Mucosa of rectum (tissue), 2 donors: Measurements from ENCODE around the gene SMARCB1.

Experiments
- H3K27ac ChIP-seq, 2 donors: one replicate each; pipeline ENCODE4 v1.7.0; 2013; ENCODE audit warnings: inconsistent platforms in 2 of 2, low read depth in 2 of 2, low read length in 2 of 2
- H3K27me3 ChIP-seq, 2 donors: one replicate each; pipeline ENCODE4 v1.7.0; 2013; ENCODE audit warnings: low read length in 2 of 2; ENCODE audit not compliant: control insufficient read depth in 2 of 2, insufficient read depth in 2 of 2
- H3K36me3 ChIP-seq, 2 donors: one replicate each; pipeline ENCODE4 v1.7.0; 2013; ENCODE audit warnings: low read length in 2 of 2; ENCODE audit not compliant: control insufficient read depth in 2 of 2, insufficient read depth in 2 of 2
- H3K4me1 ChIP-seq, 2 donors: one replicate each; pipeline ENCODE4 v1.7.0; 2013; ENCODE audit warnings: low read length in 2 of 2, mild to moderate bottlenecking in 1 of 2; ENCODE audit not compliant: control insufficient read depth in 2 of 2, insufficient read depth in 2 of 2
- H3K4me3 ChIP-seq, 2 donors: one replicate each; pipeline ENCODE4 v1.7.0; 2013; ENCODE audit warnings: low read length in 2 of 2
- H3K9ac ChIP-seq, 2 donors: one replicate each; pipeline ENCODE4 v1.7.0; 2013; ENCODE audit warnings: low read length in 2 of 2, low read depth in 1 of 2, mild to moderate bottlenecking in 1 of 2
- H3K9me3 ChIP-seq, 2 donors: one replicate each; pipeline ENCODE4 v1.7.0; 2013; ENCODE audit warnings: low read length in 2 of 2; ENCODE audit not compliant: control insufficient read depth in 2 of 2
- donor health status: healthy.
- donor health status: Normal muscosa, but diverticular disease.

Gene SMARCB1

DNA sequence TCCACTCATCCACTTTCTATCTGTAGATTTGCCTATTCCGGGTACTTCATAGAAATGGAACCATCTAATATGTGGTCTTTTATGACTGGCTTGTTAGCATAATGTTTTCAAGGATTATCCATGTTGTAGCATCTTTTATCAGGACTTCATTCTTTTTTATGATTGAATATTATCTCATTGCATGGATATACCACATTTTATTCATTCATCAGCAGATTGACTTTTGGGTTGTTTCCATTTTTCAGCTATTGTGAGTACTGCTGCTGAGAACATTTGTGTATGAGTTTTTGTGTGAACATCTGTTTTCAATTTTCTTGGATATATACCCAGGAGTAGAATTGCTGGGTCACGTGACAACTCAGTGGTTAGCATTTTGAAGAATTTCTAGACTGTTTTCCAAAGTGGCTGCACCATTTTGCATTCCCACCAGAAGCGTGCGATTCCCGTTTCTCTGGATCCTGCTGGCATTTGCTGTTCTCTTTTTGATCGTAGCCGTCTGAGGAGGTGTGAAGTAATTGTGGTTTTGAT, 43.1 kb downstream of the SMARCB1 start:
- H3K9me3 ChIP-seq = no peaks in the 10 kb centered on the region
- no peak overlapping the region for H3K9ac ChIP-seq
- H3K4me3 ChIP-seq = no peak overlapping the region
- H3K27ac ChIP-seq = no peak overlapping the region
- peaks cover 60 to 73% of the 10 kb centered on the region in 2 donors for H3K36me3 ChIP-seq
- H3K27me3 ChIP-seq = no peaks in the 10 kb centered on the region
- H3K4me1 ChIP-seq = no peaks in the 10 kb centered on the region

DNA sequence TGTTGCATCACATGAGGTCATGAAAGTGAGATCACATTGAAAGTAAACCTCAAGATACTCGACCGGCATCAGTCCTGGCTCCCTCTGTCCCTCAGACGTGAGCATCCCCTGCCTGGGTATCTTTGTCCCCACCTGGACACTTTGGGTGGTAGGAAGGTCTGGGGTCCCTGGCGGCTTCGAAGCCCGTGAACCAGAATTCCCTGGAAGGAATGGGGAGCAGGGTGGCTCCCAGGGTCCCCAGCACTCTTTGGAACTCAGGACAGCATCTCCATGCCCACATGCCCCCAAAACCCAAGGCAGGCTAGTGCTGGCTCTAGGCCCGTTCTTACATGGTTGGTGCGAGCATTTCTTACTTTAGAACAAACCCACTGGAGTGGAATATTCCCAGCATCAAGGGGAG, 44.5 kb downstream of the SMARCB1 start:
- H3K27me3 ChIP-seq = no peaks in the 10 kb centered on the region
- peaks cover 62 to 74% of the 10 kb centered on the region in 2 donors for H3K36me3 ChIP-seq
- no peak overlapping the region for H3K4me3 ChIP-seq
- H3K9ac ChIP-seq = no peak overlapping the region
- H3K4me1 ChIP-seq = no peaks in the 10 kb centered on the region
- no peak overlapping the region for H3K27ac ChIP-seq
- H3K9me3 ChIP-seq = no peaks in the 10 kb centered on the region

DNA sequence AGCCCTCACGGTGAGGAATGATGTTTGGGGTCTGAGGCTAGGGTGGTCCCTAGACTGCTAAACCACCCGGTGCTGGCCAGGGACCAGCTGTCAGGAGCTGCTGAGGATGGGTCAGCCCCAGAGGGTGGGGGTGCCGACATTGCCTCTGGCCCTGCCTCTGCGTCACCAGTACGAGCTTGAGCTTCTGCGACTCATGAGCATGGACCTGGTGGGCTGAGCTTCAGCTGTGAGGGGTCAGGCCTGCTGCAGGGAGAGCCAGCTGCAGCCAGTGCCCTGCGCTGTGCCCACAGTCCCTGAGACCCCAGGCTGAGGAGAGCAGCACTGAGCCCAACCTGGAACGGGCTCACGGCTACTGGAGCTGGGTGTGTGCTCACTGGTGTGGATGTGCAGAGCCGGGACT, 45.0 kb downstream of the SMARCB1 start:
- H3K9me3 ChIP-seq = no peaks in the 10 kb centered on the region
- H3K36me3 ChIP-seq = peaks cover 58 to 72% of the 10 kb centered on the region in 2 donors
- no peak overlapping the region for H3K9ac ChIP-seq
- H3K27ac ChIP-seq = no peak overlapping the region
- no peaks in the 10 kb centered on the region for H3K27me3 ChIP-seq
- no peaks in the 10 kb centered on the region for H3K4me1 ChIP-seq
- H3K4me3 ChIP-seq = no peak overlapping the region

DNA sequence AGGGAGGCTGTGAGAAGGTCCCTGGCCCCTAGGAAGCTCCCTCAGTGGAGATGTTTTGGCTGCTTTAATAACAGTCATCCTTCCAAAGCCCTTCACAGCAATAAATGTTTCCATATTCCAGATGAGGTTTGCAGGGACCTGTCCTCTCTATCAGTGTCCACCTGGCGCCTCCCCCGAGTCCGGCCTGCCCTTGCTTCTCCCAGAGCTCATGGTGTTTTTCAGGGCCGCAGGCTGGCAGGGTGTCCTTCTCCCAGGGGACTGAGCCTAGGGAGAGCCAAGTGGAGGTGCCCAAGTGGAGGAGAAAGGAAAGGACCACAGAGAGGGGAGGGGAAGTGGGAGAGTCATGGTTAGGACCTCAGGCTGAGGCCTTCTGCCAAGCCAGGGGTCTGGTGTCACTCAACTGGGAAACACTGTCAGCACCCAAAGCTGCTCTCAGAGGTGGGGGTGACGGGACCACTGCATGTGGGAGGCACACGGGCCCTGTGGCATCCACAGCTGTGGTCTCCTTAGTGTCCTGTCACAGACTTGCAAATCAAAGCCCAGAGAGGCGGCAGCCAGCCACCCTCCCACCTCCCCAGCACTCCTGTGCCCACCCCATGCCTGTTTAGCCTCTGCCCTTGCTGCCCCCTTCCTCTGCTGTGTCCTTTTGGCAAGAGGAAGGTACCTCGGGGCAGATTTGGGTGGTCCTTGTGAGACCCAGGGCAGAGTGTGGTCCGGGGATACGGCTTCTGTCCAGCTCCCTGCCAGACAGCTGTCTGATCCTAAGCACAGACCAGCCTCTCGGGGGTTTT, 45.7 kb downstream of the SMARCB1 start:
- no peak overlapping the region for H3K4me3 ChIP-seq
- H3K4me1 ChIP-seq = peaks cover 0 to under 1% of the 10 kb centered on the region in 2 donors
- peaks cover 52 to 65% of the 10 kb centered on the region in 2 donors for H3K36me3 ChIP-seq
- no peaks in the 10 kb centered on the region for H3K9me3 ChIP-seq
- H3K9ac ChIP-seq = no peak overlapping the region
- no peaks in the 10 kb centered on the region for H3K27me3 ChIP-seq
- H3K27ac ChIP-seq = no peak overlapping the region

DNA sequence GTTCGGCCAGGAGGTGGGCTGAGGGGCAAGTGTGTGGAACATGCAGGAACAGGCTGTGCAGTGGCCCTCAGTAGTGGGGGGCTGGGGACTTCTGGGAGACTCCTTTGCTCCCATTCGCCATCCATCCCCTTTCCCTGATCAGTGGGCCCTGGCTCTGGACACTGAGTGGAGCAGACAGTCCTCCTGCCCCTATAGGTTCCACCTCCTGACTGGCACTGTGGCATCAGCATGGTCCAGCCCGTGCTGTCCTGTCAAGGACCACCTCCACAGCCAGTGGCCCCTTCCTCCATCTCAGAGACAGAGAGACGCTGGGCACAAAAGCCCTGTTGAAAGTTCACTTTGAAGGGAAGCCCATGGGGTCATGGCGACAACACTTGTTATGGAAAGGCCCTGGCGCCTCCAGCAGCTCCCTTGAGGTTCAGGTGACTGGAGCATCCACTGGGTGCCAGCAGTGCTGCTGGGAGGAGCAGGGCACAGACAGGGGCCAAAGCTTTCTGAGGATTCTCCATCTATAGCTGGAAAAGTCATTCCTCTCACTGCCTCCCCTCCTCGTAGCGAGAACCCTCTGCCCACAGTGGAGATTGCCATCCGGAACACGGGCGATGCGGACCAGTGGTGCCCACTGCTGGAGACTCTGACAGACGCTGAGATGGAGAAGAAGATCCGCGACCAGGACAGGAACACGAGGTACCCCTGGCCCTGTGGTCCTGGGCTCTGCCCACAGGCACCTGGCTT, 46.4 kb downstream of the SMARCB1 start:
- Histone ChIP-seq H3K27ac (no peak overlapping the region), H3K36me3 (peaks cover 54 to 61% of the 10 kb centered on the region in 2 donors), H3K4me3 (no peak overlapping the region), H3K4me1 (peaks cover 4 to 8% of the 10 kb centered on the region in 2 donors), H3K9ac (no peak overlapping the region), H3K9me3 (no peaks in the 10 kb centered on the region), H3K27me3 (no peaks in the 10 kb centered on the region)

- no peaks in the 10 kb centered on the region for H3K27me3 ChIP-seq
- no peak overlapping the region for H3K4me3 ChIP-seq
- no peak overlapping the region for H3K27ac ChIP-seq
- no peak overlapping the region for H3K9ac ChIP-seq
- peaks cover 49 to 56% of the 10 kb centered on the region in 2 donors for H3K36me3 ChIP-seq
- H3K9me3 ChIP-seq = no peaks in the 10 kb centered on the region
- H3K4me1 ChIP-seq = peaks cover 7 to 9% of the 10 kb centered on the region in 2 donors
Observed at GRCh38 chr22:23833911-23834317, 47.1 kb downstream of the SMARCB1 start.

DNA sequence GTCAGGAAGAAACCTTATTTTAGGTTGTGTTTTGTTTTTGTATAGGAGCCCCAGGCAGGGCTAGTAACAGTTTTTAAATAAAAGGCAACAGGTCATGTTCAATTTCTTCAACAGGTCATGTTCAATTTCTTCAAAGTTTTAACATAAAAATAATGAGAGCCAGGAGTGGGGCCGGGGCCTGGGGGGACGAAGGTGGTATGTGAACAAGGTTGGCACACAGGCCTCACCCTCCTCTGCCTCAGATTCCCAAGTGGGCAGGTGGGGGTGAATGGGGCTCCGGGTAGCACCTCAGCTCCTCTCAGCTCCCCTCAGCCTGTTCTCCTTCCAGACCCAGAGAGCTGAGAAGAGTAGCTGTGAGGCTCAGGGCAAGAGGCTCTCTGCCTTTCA, 47.6 kb downstream of the SMARCB1 start:
- Histone ChIP-seq H3K9ac (no peak overlapping the region), H3K27me3 (no peaks in the 10 kb centered on the region), H3K27ac (no peak overlapping the region), H3K9me3 (no peaks in the 10 kb centered on the region), H3K36me3 (peaks cover 46 to 51% of the 10 kb centered on the region in 2 donors), H3K4me3 (no peak overlapping the region), H3K4me1 (peaks cover 8 to 9% of the 10 kb centered on the region in 2 donors)

DNA sequence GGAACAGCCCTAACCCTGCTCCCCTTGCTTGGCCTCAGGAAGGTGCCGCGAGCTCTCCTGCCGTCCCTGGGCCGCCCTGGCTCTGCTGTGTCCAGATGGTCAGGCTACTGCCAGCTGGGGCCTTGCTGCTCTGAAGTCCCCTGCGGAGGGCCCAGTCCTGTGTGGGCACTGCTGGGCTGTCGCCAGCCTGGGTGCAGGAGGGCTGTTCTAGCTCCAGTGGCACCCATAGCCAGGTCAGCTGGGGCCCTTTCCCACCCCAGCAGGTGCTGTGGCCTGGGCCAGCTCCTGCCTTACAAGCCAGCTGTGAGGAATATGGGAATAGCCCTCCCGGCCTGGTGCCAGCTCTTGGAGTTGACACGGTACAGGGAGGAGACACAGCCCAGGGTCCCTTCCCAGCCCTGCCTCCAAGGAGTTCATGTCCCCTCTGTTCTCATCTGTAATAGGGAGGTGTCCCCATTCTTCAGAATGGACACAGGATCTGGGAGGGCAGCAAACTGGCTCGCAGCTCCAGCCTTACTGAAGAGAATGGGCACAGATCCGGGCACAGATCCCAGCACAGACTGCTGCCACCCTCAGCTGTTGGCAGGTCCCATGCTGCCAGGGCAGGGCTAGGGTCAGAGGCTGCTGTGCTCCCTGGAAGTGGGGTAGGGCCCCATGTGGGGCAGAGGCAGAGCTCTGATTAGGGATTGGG, 48.2 kb downstream of the SMARCB1 start:
- Histone ChIP-seq H3K9me3 (no peaks in the 10 kb centered on the region), H3K27me3 (no peaks in the 10 kb centered on the region), H3K9ac (no peak overlapping the region), H3K4me3 (no peak overlapping the region), H3K36me3 (peaks cover 46 to 48% of the 10 kb centered on the region in 2 donors), H3K27ac (no peak overlapping the region), H3K4me1 (peaks cover 8 to 9% of the 10 kb centered on the region in 2 donors)

GRCh38 chr22:23835484-23836144, 48.8 kb downstream of the SMARCB1 start:
- Histone ChIP-seq H3K27ac (no peak overlapping the region), H3K27me3 (no peaks in the 10 kb centered on the region), H3K4me1 (peaks cover 8 to 9% of the 10 kb centered on the region in 2 donors), H3K9me3 (no peaks in the 10 kb centered on the region), H3K4me3 (no peak overlapping the region), H3K36me3 (peaks cover 44 to 48% of the 10 kb centered on the region in 2 donors), H3K9ac (no peak overlapping the region)
